ENCODE results near the gene PLA2G4E. TPM values are rescaled to one million over a fixed set of nuclear protein-coding genes. Genes with fewer than 3 reads are reported as not detected.
A peak's percentile ranks its signal among the peaks of the same experiment; 100 is the strongest.

PLA2G4E gene
- total and polyA plus RNA-seq, 2 of the 13 experiments (the other 11 are each of a cell fraction or from before 2014, with no cell fraction given): not detected

- TF ChIP-seq ZFP91 (CRISPR knock-in tag; IDR thresholded peaks at IDR 0.05; ENCODE audit: borderline replicate concordance): peak; percentile 70
- TF ChIP-seq SOX13 (IDR thresholded peaks at IDR 0.05): no peak
- TF ChIP-seq SOX13 (CRISPR knock-in tag; conservative IDR thresholded peaks at IDR 0.05 in 1 of 2, IDR thresholded peaks at IDR 0.05 in 1 of 2): peak in 1 of 2 experiments; percentile 18; a peak in 1 of 4 replicates
- TF ChIP-seq DMTF1 (CRISPR knock-in tag; IDR thresholded peaks at IDR 0.05): no peak
- no peak for TF ChIP-seq SRSF1 (optimal IDR thresholded peaks at IDR 0.05; ENCODE audit: low read depth, low read length)
- no peak for TF ChIP-seq ZFP36L1 (CRISPR knock-in tag; IDR thresholded peaks at IDR 0.05)
- no peak for TF ChIP-seq ZSCAN20 (CRISPR knock-in tag; IDR thresholded peaks at IDR 0.05; ENCODE audit: borderline replicate concordance)
- no peak for TF ChIP-seq ZNF816 (CRISPR knock-in tag; IDR thresholded peaks at IDR 0.05; ENCODE audit: borderline replicate concordance)
- TF ChIP-seq TBX3 (IDR thresholded peaks at IDR 0.05; ENCODE audit: borderline replicate concordance): no peak
- no peak for TF ChIP-seq MAFK (conservative IDR thresholded peaks at IDR 0.05 in 1 of 2, IDR thresholded peaks at IDR 0.05 in 1 of 2; ENCODE audit: low read length in 2 of 2)
- no peak for TF ChIP-seq TRIM22 (IDR thresholded peaks at IDR 0.05)
- TF ChIP-seq FOXP1 (IDR thresholded peaks at IDR 0.05): no peak
- no peak for TF ChIP-seq FOXP1 (CRISPR knock-in tag; IDR thresholded peaks at IDR 0.05)
- no peak for TF ChIP-seq XBP1 (CRISPR knock-in tag; IDR thresholded peaks at IDR 0.05)
- no peak; the same call in 1 of the 2 replicates for TF ChIP-seq ZFP41 (CRISPR knock-in tag; IDR thresholded peaks at IDR 0.05; ENCODE audit: borderline replicate concordance)
- no peak for TF ChIP-seq TOPORS (CRISPR knock-in tag; IDR thresholded peaks at IDR 0.05)
- TF ChIP-seq TEAD2 (CRISPR knock-in tag; IDR thresholded peaks at IDR 0.05): no peak
- TF ChIP-seq ZNF484 (CRISPR knock-in tag; IDR thresholded peaks at IDR 0.05; ENCODE audit: borderline replicate concordance, low read depth): no peak
- no peak for TF ChIP-seq ZNF337 (CRISPR knock-in tag; IDR thresholded peaks at IDR 0.05; ENCODE audit: borderline replicate concordance, low read depth)
- TF ChIP-seq KDM6A (CRISPR knock-in tag; IDR thresholded peaks at IDR 0.05; ENCODE audit: low read depth): no peak
- no peak for TF ChIP-seq SP5 (CRISPR knock-in tag; IDR thresholded peaks at IDR 0.05; ENCODE audit: borderline replicate concordance, low read depth)
- TF ChIP-seq SKI (IDR thresholded peaks at IDR 0.05; ENCODE audit: partially characterized antibody): peak; percentile 50
- no peak for TF ChIP-seq SRSF4 (IDR thresholded peaks at IDR 0.05; ENCODE audit: low read depth, low read length, poor library complexity, severe bottlenecking)
- no peak for TF ChIP-seq ZNF414 (CRISPR knock-in tag; IDR thresholded peaks at IDR 0.05)
- no peak for TF ChIP-seq KAT2B (IDR thresholded peaks at IDR 0.05; ENCODE audit: borderline replicate concordance, low read depth, low read length)
Measured at GRCh38 chr15:42056934-42057798, 36.3 kb upstream of the PLA2G4E start (continued).

All from HepG2 (cell line).